ENCODE results near the gene SIGLEC10.

SIGLEC10 gene

DNA sequence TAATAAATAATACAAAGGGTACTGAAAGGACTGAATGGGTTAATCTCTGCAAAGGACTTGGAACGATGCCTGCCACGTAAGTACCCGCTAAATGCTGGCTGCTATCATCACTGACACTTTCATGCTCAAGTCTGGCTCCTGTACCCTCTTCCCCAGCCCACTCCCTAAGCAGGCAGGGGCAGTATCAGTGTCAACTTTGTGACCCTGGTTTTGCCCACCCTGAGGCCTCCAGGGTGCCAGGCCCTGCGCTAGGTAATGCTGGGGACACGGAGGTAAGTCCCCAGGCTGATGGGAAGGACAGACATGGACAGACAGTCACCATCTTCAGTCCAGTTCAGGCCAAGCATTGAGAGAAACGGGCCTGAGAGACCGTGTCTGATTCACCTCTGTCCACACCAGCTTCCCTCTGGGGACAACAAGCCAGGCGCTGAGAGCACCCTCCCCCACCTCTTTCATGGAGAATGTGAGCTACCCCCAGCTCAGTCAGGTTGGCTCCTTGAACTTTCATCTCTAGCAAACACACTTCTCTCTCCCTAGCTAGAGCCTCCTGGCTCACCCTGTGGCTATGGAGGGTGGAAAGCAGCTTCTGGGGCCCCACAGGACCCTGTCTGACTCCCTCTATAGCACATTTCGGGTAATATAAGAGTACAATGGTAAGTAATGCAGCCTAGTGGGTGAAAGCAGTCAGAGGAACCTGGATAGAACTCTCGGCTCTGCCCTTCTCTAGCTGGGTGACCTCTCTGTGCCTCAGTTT lies 52.1 kb downstream of the SIGLEC10 start:
- DNase-seq (ENCODE audit: low spot score): no peak

GRCh38 chr19:51364200-51365106 lies 53.0 kb downstream of the SIGLEC10 start:
- DNase-seq (ENCODE audit: low spot score): no peak

- DNase-seq (ENCODE audit: low spot score): no peak
Measured at GRCh38 chr19:51361239-51361638, 56.2 kb downstream of the SIGLEC10 start.
